Neural cell (in vitro differentiated cells): Measurements from ENCODE around the gene CATSPERD.

ENCODE experiments used
- EZH2 ChIP-seq: fragments of 200-600, 300-800 bp; shearing (Covaris generic), sonication (generic); IDR thresholded peaks from 2 replicates; pipeline ENCODE4 v1.6.1; 2014; ENCODE audit warnings: antibody characterized with exemption, low read length, borderline replicate concordance, mild to moderate bottlenecking; ENCODE audit not compliant: insufficient read depth, poor library complexity, severe bottlenecking
- POLR2AphosphoS5 ChIP-seq: IDR thresholded peaks from 2 replicates; pipeline ENCODE4 v1.6.1; 2012

GRCh38 chr19:5801796-5802619, 81.6 kb downstream of the CATSPERD start:
- TF ChIP-seq EZH2 (no peak), POLR2AphosphoS5 (no peak)
